ENCODE measurements around the gene C4orf50.

GRCh38 chr4:5972571-5972970, 45.7 kb downstream of the C4orf50 start:
- TF ChIP-seq CTCF (conservative IDR thresholded peaks at IDR 0.05) (no peak), EZH2 (IDR thresholded peaks at IDR 0.05; ENCODE audit: low read depth) (no peak)

Measured in PC-9 (cell line).